Measurements from ENCODE around the gene CDKL4. TPM values are rescaled to one million over a fixed set of nuclear protein-coding genes. Genes with fewer than 3 reads are reported as not detected.
"Not testable (repeated sequence)": the region's sequence is repeated elsewhere in the genome, so short reads cannot be mapped to it uniquely, and the experiment has no call there.

Gene CDKL4
- total RNA-seq, 1 donor from 2014 or later = 0.24 TPM

GRCh38 chr2:39138837-39139211 is 104.9 kb downstream of the CDKL4 start:
- intact Hi-C loops (cut with micrococcal nuclease) = no loop called here
- Mint-ChIP-seq H3K9me3 (no peaks in the 10 kb centered on the region), H3K36me3 (ENCODE audit: low read depth) (no peaks in the 10 kb centered on the region), H3K27ac (no peak overlapping the region), H3K4me1 (peaks cover 57% of the 10 kb centered on the region), H3K4me3 (no peak overlapping the region), H3K27me3 (no peaks in the 10 kb centered on the region)
- ChIA-PET POLR2A (interaction anchor here (0.7 to 6.3 kb wide), 2 partner anchors 19 to 36 kb away, joined by 6 to 46 read pairs; partner anchors contain the start of gene SOS1), CTCF (no interaction called here)
- no peak for TF ChIP-seq CTCF (IDR thresholded peaks at IDR 0.05)
- no peak for ATAC-seq (ENCODE audit: low read depth)
- DNase-seq = no peak

GRCh38 chr2:39138187-39138836 is 105.5 kb downstream of the CDKL4 start:
- H3K9me3 Mint-ChIP-seq; ATAC-seq (ENCODE audit: low read depth); H3K4me3 Mint-ChIP-seq; intact Hi-C loops (cut with micrococcal nuclease); H3K36me3 Mint-ChIP-seq (ENCODE audit: low read depth); DNase-seq; H3K27ac Mint-ChIP-seq; H3K27me3 Mint-ChIP-seq: not testable (repeated sequence)
- ChIA-PET CTCF (interaction anchor here (0.8 kb wide), 1 partner anchor 14 kb away, joined by 3 read pairs; no protein-coding TSS in a partner anchor), POLR2A (interaction anchor here (0.7 kb wide), 1 partner anchor 36 kb away, joined by 6 read pairs; no protein-coding TSS in a partner anchor)
- H3K4me1 Mint-ChIP-seq = peaks cover 56% of the 10 kb centered on the region

GRCh38 chr2:39136799-39137198 is 107.0 kb downstream of the CDKL4 start:
- no peak for TF ChIP-seq CTCF (IDR thresholded peaks at IDR 0.05)
- Mint-ChIP-seq H3K4me3 (no peak overlapping the region), H3K4me1 (peaks cover 43% of the 10 kb centered on the region), H3K9me3 (no peaks in the 10 kb centered on the region), H3K27ac (no peak overlapping the region), H3K36me3 (ENCODE audit: low read depth) (no peaks in the 10 kb centered on the region), H3K27me3 (no peaks in the 10 kb centered on the region)
- DNase-seq (no peak), ATAC-seq (ENCODE audit: low read depth) (no peak)
- ChIA-PET CTCF (interaction anchor here (0.9 kb wide), 1 partner anchor 93 kb away, joined by 3 read pairs; no protein-coding TSS in a partner anchor), POLR2A (interaction anchor here (1.8 kb wide), 1 partner anchor 12 kb away, joined by 8 read pairs; no protein-coding TSS in a partner anchor)
- intact Hi-C loops (cut with micrococcal nuclease) = no loop called here

GRCh38 chr2:39135690-39136259 is 108.0 kb downstream of the CDKL4 start:
- Mint-ChIP-seq H3K4me1 (peaks cover 33% of the 10 kb centered on the region), H3K27me3 (no peaks in the 10 kb centered on the region), H3K27ac (no peak overlapping the region), H3K9me3 (no peaks in the 10 kb centered on the region), H3K36me3 (ENCODE audit: low read depth) (no peaks in the 10 kb centered on the region), H3K4me3 (no peak overlapping the region)
- ATAC-seq (ENCODE audit: low read depth) = no peak
- intact Hi-C loops (cut with micrococcal nuclease) = no loop called here
- ChIA-PET POLR2A (interaction anchor here (1.8 kb wide), 1 partner anchor 11 kb away, joined by 8 read pairs; no protein-coding TSS in a partner anchor), CTCF (no interaction called here)
- no peak for DNase-seq
- no peak for TF ChIP-seq CTCF (IDR thresholded peaks at IDR 0.05)

- H3K9me3 Mint-ChIP-seq = no peaks in the 10 kb centered on the region
- ChIA-PET CTCF (interaction anchor here (0.9 to 2.3 kb wide), 4 partner anchors 9 to 94 kb away, joined by 3 to 7 read pairs (median 3); partner anchors contain the start of gene SOS1), POLR2A (interaction anchor here (2.1 kb wide), 1 partner anchor 9 kb away, joined by 17 read pairs; no protein-coding TSS in a partner anchor)
- H3K4me1 Mint-ChIP-seq = peaks cover 36% of the 10 kb centered on the region
- DNase-seq (no peak), ATAC-seq (ENCODE audit: low read depth) (no peak)
- H3K27me3 Mint-ChIP-seq = no peaks in the 10 kb centered on the region
- H3K27ac Mint-ChIP-seq = peak overlapping the region; percentile 3
- no peaks in the 10 kb centered on the region for H3K36me3 Mint-ChIP-seq (ENCODE audit: low read depth)
- TF ChIP-seq CTCF (IDR thresholded peaks at IDR 0.05) = no peak
- no peak overlapping the region for H3K4me3 Mint-ChIP-seq
- intact Hi-C loops (cut with micrococcal nuclease) = no loop called here
Measured at GRCh38 chr2:39133215-39133851, 110.4 kb downstream of the CDKL4 start.
